ENCODE measurements around the gene TMEM117. TPM values are rescaled to one million over a fixed set of nuclear protein-coding genes. Genes with fewer than 3 reads are reported as not detected.

The TMEM117 gene
- total and polyA plus RNA-seq, 7 donors, result 1.9 to 4.7 (median 3.9) TPM

DNA sequence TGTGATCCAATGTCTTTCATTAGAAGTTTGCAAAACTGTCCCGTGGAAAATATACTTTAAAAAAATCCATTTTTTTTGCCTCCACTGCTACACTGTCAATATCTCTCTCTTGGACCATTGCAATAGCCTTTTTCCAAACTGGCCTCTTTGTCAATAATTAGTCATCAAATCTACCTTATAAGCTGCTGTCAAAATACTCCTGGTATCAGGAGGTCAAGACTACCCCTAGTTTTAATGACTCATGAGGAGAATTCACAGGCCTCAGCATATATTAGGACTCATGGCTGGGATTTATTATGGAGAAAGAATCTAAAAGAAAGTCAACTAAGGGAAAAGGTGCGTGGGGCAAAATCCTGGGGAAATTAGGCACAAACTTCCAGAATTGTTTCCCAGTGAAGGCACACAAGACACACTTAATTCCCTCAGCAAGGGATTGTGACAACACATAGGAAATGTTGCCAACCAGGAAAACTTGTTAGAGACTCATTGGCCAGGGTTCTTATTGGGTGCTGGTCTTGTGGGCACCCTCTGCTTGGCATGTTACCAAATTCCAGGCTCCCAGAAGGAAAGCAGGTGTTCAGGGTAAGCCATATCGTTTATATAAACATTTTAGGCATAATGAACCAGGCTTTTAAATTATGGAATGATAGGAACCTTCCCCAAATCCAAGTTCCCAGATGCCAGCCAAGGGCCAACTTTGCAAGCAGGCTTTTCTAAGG, 56.1 kb downstream of the TMEM117 start:
- H3K4me3 ChIP-seq, result no peak overlapping the region
- 68 to 78% (median 73%) methylated on average over 3 of the region's 3 CpGs for WGBS, 3 donors
- intact Hi-C loops (cut with DNase I), result no loop called here

DNA sequence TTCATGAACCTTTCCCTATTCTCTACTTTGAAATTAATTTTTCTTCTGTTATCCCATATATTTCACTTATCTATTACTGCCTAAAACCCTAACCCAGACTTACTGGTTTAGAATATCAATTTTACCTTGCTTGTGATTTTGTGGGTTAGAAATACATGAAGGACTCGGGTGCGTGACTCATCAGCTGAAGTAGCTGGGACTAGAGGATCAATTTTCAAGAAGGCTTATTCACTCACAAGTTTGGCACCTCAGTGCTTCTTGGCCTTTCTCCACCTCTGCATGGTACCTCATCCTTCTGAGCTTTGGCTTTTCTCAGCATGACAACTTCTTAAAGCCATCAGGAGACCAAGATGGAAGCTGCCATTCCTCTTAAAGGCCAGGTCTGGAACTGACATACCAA, 57.8 kb downstream of the TMEM117 start:
- no peak overlapping the region for H3K27ac ChIP-seq
- DNase-seq (peak in 1 of 2 donors; percentile 18), ATAC-seq (peak; percentile 80 to 95 (median 87))
- H3K9me3 ChIP-seq, result no peaks in the 10 kb centered on the region
- no peaks in the 10 kb centered on the region for H3K27me3 ChIP-seq (ENCODE audit: insufficient read depth in 3 of 3, low read length in 2 of 3)
- no peak overlapping the region for H3K4me3 ChIP-seq
- 47 to 90% (median 51%) methylated on average over 2 of the region's 2 CpGs for WGBS, 3 donors
- H3K4me1 ChIP-seq, result peaks cover 4% of the 10 kb centered on the region
- intact Hi-C loops (cut with DNase I), result no loop called here
- no peaks in the 10 kb centered on the region for H3K36me3 ChIP-seq (ENCODE audit: insufficient read depth in 1 of 2, low read depth in 1 of 2)
- TF ChIP-seq, protein P1, sequence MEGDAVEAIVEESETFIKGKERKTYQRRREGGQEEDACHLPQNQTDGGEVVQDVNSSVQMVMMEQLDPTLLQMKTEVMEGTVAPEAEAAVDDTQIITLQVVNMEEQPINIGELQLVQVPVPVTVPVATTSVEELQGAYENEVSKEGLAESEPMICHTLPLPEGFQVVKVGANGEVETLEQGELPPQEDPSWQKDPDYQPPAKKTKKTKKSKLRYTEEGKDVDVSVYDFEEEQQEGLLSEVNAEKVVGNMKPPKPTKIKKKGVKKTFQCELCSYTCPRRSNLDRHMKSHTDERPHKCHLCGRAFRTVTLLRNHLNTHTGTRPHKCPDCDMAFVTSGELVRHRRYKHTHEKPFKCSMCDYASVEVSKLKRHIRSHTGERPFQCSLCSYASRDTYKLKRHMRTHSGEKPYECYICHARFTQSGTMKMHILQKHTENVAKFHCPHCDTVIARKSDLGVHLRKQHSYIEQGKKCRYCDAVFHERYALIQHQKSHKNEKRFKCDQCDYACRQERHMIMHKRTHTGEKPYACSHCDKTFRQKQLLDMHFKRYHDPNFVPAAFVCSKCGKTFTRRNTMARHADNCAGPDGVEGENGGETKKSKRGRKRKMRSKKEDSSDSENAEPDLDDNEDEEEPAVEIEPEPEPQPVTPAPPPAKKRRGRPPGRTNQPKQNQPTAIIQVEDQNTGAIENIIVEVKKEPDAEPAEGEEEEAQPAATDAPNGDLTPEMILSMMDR (IDR thresholded peaks at IDR 0.05), result no peak

More for the DNA sequence above, 56.1 kb downstream of the TMEM117 start:
- no peak for DNase-seq
- Histone ChIP-seq H3K9me3 (no peaks in the 10 kb centered on the region), H3K4me1 (peaks cover 9% of the 10 kb centered on the region), H3K36me3 (ENCODE audit: insufficient read depth in 1 of 2, low read depth in 1 of 2) (no peaks in the 10 kb centered on the region), H3K27ac (no peak overlapping the region), H3K27me3 (ENCODE audit: insufficient read depth in 3 of 3, low read length in 2 of 3) (no peaks in the 10 kb centered on the region)
- ATAC-seq, result no peak
- TF ChIP-seq, protein P1 (IDR thresholded peaks at IDR 0.05), result no peak

DNA sequence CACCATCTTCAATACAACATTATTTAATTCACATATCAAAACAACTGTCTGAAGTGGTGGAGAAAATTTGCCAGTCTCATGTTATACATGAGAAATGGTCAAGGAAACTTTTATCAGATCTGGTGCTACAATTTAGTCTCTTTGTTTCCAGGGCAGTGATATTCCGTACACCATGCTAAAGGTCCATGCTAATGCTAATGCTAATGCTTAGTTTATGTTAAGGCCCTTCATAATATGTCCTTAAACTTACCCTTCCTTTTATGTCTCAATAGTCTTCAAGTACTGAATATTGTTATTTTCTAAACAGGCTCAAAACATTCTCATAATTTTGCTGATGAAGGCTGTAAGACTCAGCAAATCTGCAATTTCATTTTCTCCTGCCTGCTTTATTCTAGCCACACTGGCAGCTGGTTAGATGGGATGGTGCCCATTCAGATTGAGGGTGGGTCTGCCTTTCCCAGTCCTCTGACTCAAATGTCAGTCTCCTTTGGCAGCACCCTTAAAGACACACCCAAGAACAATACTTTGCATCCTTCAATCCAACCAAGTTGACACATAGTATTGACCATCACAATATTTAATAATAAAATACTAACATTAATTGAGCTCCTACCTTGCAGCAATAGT, 59.8 kb downstream of the TMEM117 start:
- TF ChIP-seq, protein P1 (IDR thresholded peaks at IDR 0.05), result no peak
- Histone ChIP-seq H3K9me3 (no peaks in the 10 kb centered on the region), H3K4me3 (no peak overlapping the region), H3K4me1 (peaks cover 8% of the 10 kb centered on the region), H3K27me3 (ENCODE audit: insufficient read depth in 3 of 3, low read length in 2 of 3) (no peaks in the 10 kb centered on the region), H3K36me3 (ENCODE audit: insufficient read depth in 1 of 2, low read depth in 1 of 2) (no peaks in the 10 kb centered on the region), H3K27ac (no peak overlapping the region)
- 95 to 100% (median 99%) methylated on average over 1 of the region's 1 CpG for WGBS, 3 donors
- intact Hi-C loops (cut with DNase I), result no loop called here
- DNase-seq, result no peak
- ATAC-seq, result no peak

DNA sequence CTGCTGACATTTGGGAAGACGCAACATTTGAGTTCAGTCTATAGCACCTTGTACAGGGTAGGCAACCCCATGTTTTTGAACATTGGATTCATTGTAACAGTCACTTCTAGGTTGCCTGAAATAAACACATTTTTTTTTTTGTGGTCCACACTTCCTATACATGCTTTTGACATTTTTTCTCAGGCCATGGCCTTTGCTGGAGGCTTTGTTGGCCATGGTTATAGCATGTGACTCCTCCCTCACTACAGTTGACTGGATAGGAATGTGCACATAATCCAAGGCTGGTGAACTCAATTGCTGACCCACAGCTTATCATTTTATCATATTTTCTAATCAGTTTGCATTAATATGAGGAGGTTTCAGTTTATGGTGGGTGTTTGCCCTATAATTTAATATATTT, 60.6 kb downstream of the TMEM117 start:
- Histone ChIP-seq H3K4me3 (no peak overlapping the region), H3K36me3 (ENCODE audit: insufficient read depth in 1 of 2, low read depth in 1 of 2) (no peaks in the 10 kb centered on the region), H3K9me3 (no peaks in the 10 kb centered on the region), H3K27ac (no peak overlapping the region), H3K4me1 (peaks cover 8% of the 10 kb centered on the region), H3K27me3 (ENCODE audit: insufficient read depth in 3 of 3, low read length in 2 of 3) (no peaks in the 10 kb centered on the region)
- DNase-seq (no peak), ATAC-seq (no peak)
- 97 to 100% (median 97%) methylated on average over 1 of the region's 1 CpG for WGBS, 3 donors
- TF ChIP-seq, protein P1 (IDR thresholded peaks at IDR 0.05), result no peak
- intact Hi-C loops (cut with DNase I), result no loop called here

All from psoas muscle (tissue), 8 donors.